ENCODE results near the gene TIFAB.

DNA sequence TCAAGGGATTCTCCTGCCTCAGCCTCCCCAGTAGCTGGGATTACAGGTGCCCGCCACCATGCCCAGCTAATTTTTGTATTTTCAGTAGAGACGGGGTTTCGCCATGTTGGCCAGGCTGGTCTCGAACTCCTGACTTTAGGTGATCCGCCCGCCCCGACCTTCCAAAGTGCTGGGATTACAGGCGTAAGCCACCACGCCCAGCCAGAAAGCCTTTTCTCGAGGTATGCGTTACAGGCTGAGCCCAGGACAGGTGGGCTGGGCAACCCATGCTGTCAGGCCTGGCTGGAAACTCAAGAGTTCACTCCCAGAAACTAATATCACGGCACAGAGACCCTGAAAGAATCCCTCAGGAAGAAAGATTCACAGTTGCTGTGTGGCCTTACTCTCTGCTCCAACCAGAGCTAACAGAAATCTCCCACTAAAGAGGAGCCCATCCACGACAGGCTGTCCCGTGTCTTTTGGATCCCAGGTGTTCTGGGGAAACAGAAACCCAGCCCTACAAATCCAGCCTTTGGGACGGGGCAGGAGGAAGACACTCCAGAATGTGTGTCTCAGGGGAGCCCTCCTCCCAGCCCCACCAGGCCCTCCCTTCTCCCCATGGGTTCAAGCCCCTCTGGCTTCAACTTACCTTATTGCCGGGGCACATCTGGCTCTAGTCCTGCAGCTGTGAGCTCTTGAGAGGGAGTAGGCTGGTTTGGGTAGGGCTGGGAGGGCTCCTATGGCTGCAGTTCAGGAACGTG lies 400 bp downstream of the TIFAB start:
- TF ChIP-seq CTCF (IDR thresholded peaks at IDR 0.05; ENCODE audit: insufficient read depth, low read depth, low read length) (no peak), EZH2 (IDR thresholded peaks at IDR 0.05; ENCODE audit: insufficient read depth, low read length) (no peak)

Data from astrocyte (in vitro differentiated cells and primary cell).